DND-41 (cell line): ENCODE measurements around the gene OR8B3.

ENCODE experiments used
- ATAC-seq: fragments of 200-7000 bp; cut with Tn5 transposase; 3 replicates; pipeline ENCODE4 v1.9.1; 2021; ENCODE audit warnings: low read depth; ENCODE audit not compliant: insufficient read depth
- DNase-seq: peaks from one replicate; pipeline ENCODE4 v3.0.0-alpha.2; 2020
- H2AFZ ChIP-seq: 2 replicates; pipeline ENCODE4 v1.6.0; 2012; ENCODE audit warnings: low read depth, low read length
- H3K27ac ChIP-seq: 2 replicates; pipeline ENCODE4 v1.5.1; 2012; ENCODE audit warnings: low read length, inconsistent platforms
- H3K27me3 ChIP-seq: fragments of 200-600 bp; sonication (generic); 2 replicates; pipeline ENCODE4 v1.6.0; 2012; ENCODE audit warnings: low read length, mild to moderate bottlenecking, inconsistent platforms; ENCODE audit not compliant: insufficient read depth, poor library complexity
- H3K36me3 ChIP-seq: 2 replicates; pipeline ENCODE4 v1.5.1; 2012; ENCODE audit warnings: low read length, inconsistent platforms; ENCODE audit not compliant: insufficient read depth
- H3K4me1 ChIP-seq: 2 replicates; pipeline ENCODE4 v1.5.1; 2012; ENCODE audit warnings: mild to moderate bottlenecking, low read length; ENCODE audit not compliant: insufficient read depth
- H3K4me2 ChIP-seq: 2 replicates; pipeline ENCODE4 v1.6.0; 2012; ENCODE audit warnings: mild to moderate bottlenecking, moderate library complexity, low read length, inconsistent platforms; ENCODE audit not compliant: insufficient read depth
- H3K4me3 ChIP-seq, 2 experiments: fragments of 200-600 bp in 1 of 2; shearing (Covaris generic) in 1 of 2; 2 replicates each; pipeline ENCODE4 v1.5.1; 2012 to 2016; ENCODE audit warnings: inconsistent platforms in 2 of 2, low read length in 2 of 2, mild to moderate bottlenecking in 2 of 2, low read depth in 1 of 2, moderate library complexity in 1 of 2
- H3K79me2 ChIP-seq: 2 replicates; pipeline ENCODE4 v1.6.0; 2012; ENCODE audit warnings: low read length, inconsistent platforms; ENCODE audit not compliant: insufficient read depth
- H3K9ac ChIP-seq: 2 replicates; pipeline ENCODE4 v1.6.0; 2012; ENCODE audit warnings: low read depth, mild to moderate bottlenecking, inconsistent platforms, low read length, moderate library complexity
- H3K9me3 ChIP-seq: 2 replicates; pipeline ENCODE4 v1.5.1; 2012; ENCODE audit warnings: low read length, moderate library complexity, mild to moderate bottlenecking, inconsistent platforms; ENCODE audit not compliant: insufficient read depth, severe bottlenecking
- H4K20me1 ChIP-seq: 2 replicates; pipeline ENCODE4 v1.6.0; 2012; ENCODE audit warnings: low read length; ENCODE audit not compliant: insufficient read depth
- EZH2 ChIP-seq: IDR thresholded peaks from 3 replicates; pipeline ENCODE4 v1.6.1; 2012; ENCODE audit warnings: borderline replicate concordance, low read depth, mild to moderate bottlenecking, moderate library complexity, low read length, inconsistent platforms; ENCODE audit not compliant: severe bottlenecking
- TF ChIP-seq, protein P1 (sequence below): IDR thresholded peaks from 2 replicates; pipeline ENCODE4 v1.5.1; 2012; ENCODE audit warnings: borderline replicate concordance, low read length, moderate library complexity, mild to moderate bottlenecking; ENCODE audit not compliant: poor library complexity, severe bottlenecking; ENCODE audit errors: extremely low read depth

The OR8B3 gene

DNA sequence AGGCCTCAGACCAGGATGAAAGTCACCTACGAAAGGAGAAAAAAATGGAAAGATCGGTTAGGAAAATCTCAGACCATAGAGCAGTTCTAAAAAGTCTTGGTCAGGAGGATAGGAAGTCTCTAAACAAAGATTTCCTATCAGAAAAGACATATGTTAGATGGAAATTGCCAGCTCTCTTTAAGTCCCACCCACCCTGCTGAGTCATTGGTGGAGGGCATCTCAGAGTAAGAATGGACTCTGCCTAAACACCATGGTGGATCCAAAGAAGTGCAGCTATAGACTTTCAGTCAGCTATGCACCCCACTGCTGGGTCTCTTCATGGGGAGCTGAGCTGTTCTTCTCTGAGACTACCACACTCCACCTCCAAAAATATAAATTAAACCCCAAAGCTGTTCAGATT lies 18.2 kb downstream of the OR8B3 start:
- Histone ChIP-seq H3K79me2 (no peaks in the 10 kb centered on the region), H3K27me3 (no peaks in the 10 kb centered on the region), H3K36me3 (no peaks in the 10 kb centered on the region), H3K9me3 (no peaks in the 10 kb centered on the region), H4K20me1 (no peaks in the 10 kb centered on the region), H3K4me2 (no peak overlapping the region), H3K4me1 (no peaks in the 10 kb centered on the region), H2AFZ (no peak overlapping the region), H3K9ac (no peak overlapping the region), H3K27ac (no peak overlapping the region), H3K4me3 (no peak overlapping the region)
- TF ChIP-seq EZH2: no peak
- TF ChIP-seq, protein P1, sequence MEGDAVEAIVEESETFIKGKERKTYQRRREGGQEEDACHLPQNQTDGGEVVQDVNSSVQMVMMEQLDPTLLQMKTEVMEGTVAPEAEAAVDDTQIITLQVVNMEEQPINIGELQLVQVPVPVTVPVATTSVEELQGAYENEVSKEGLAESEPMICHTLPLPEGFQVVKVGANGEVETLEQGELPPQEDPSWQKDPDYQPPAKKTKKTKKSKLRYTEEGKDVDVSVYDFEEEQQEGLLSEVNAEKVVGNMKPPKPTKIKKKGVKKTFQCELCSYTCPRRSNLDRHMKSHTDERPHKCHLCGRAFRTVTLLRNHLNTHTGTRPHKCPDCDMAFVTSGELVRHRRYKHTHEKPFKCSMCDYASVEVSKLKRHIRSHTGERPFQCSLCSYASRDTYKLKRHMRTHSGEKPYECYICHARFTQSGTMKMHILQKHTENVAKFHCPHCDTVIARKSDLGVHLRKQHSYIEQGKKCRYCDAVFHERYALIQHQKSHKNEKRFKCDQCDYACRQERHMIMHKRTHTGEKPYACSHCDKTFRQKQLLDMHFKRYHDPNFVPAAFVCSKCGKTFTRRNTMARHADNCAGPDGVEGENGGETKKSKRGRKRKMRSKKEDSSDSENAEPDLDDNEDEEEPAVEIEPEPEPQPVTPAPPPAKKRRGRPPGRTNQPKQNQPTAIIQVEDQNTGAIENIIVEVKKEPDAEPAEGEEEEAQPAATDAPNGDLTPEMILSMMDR: no peak
- no peak for DNase-seq
- ATAC-seq: no peak

GRCh38 chr11:124376280-124376679 lies 22.5 kb downstream of the OR8B3 start:
- no peaks in the 10 kb centered on the region for H4K20me1 ChIP-seq
- H3K4me1 ChIP-seq: no peaks in the 10 kb centered on the region
- H3K4me2 ChIP-seq: no peak overlapping the region
- H3K4me3 ChIP-seq: no peak overlapping the region
- no peaks in the 10 kb centered on the region for H3K9me3 ChIP-seq
- TF ChIP-seq, protein P1: no peak
- no peak for TF ChIP-seq EZH2
- DNase-seq (no peak), ATAC-seq (no peak)
- no peak overlapping the region for H3K27ac ChIP-seq
- peaks cover 4% of the 10 kb centered on the region for H3K27me3 ChIP-seq
- H3K36me3 ChIP-seq: no peaks in the 10 kb centered on the region
- H3K79me2 ChIP-seq: no peaks in the 10 kb centered on the region
- H3K9ac ChIP-seq: no peak overlapping the region
- H2AFZ ChIP-seq: no peak overlapping the region

GRCh38 chr11:124359566-124359965 lies 39.3 kb downstream of the OR8B3 start:
- Histone ChIP-seq H3K9me3 (no peaks in the 10 kb centered on the region), H3K36me3 (no peaks in the 10 kb centered on the region), H3K4me1 (no peaks in the 10 kb centered on the region), H3K4me3 (no peak overlapping the region), H2AFZ (no peak overlapping the region), H3K9ac (no peak overlapping the region), H3K27me3 (peaks cover 4% of the 10 kb centered on the region), H3K79me2 (no peaks in the 10 kb centered on the region), H3K4me2 (no peak overlapping the region), H3K27ac (no peak overlapping the region), H4K20me1 (no peaks in the 10 kb centered on the region)
- DNase-seq: no peak
- no peak for ATAC-seq
- TF ChIP-seq, protein P1: no peak
- TF ChIP-seq EZH2: no peak
